ENCODE measurements around the gene SC5D. TPM values are rescaled to one million over a fixed set of nuclear protein-coding genes. Genes with fewer than 3 reads are reported as not detected.

SC5D gene
- total RNA-seq, 4 donors from 2014 or later, result 23.1 to 49.6 (median 36.0) TPM

DNA sequence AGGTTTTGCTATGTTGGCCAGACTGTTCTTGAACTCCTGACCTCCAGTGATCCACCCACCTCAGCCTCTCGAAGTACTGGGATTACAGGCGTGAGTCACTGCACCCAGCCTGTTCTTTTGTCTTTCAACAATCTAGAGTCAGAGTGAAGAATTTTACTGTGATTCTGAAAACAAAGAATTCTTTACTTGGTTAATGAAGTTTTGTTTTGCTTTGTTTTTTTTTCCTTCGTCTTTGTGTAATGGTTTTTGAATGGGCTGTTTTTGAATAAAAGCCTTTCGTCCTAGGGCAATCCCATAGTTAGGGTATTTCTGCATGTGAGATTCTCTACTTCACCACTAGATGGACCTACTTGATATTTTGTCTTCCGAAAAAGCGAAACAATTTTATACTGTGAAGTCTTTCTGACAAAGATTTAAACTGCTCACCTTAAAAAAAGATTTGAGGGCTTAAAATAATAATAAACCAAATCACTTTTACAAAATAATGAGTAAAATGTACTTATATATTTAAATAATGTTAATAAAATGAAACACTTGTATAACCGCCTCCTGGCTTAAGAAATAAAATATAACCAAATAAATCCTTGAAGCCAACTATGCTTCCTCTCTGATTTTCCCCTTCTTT, 43.4 kb upstream of the SC5D start:
- Histone ChIP-seq H3K4me3 (no peak overlapping the region), H3K36me3 (no peaks in the 10 kb centered on the region), H3K4me1 (peaks cover 0 to 13% (median 0%) of the 10 kb centered on the region in 4 donors), H3K9me3 (no peaks in the 10 kb centered on the region), H3K27ac (no peak overlapping the region), H3K27me3 (no peaks in the 10 kb centered on the region)
- WGBS, 2 donors, result 18 to 21% methylated on average over 7 of the region's 7 CpGs
- no peak for DNase-seq (ENCODE audit: low spot score in 2 of 2)
- TF ChIP-seq EP300 (IDR thresholded peaks at IDR 0.05) (no peak), POLR2A (IDR thresholded peaks at IDR 0.05) (no peak)
- TF ChIP-seq, protein P1, sequence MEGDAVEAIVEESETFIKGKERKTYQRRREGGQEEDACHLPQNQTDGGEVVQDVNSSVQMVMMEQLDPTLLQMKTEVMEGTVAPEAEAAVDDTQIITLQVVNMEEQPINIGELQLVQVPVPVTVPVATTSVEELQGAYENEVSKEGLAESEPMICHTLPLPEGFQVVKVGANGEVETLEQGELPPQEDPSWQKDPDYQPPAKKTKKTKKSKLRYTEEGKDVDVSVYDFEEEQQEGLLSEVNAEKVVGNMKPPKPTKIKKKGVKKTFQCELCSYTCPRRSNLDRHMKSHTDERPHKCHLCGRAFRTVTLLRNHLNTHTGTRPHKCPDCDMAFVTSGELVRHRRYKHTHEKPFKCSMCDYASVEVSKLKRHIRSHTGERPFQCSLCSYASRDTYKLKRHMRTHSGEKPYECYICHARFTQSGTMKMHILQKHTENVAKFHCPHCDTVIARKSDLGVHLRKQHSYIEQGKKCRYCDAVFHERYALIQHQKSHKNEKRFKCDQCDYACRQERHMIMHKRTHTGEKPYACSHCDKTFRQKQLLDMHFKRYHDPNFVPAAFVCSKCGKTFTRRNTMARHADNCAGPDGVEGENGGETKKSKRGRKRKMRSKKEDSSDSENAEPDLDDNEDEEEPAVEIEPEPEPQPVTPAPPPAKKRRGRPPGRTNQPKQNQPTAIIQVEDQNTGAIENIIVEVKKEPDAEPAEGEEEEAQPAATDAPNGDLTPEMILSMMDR (IDR thresholded peaks at IDR 0.05), result peak; percentile 63 to 79 (median 75)

GRCh38 chr11:121250843-121251242, 41.7 kb upstream of the SC5D start:
- no peaks in the 10 kb centered on the region for H3K9me3 ChIP-seq
- no peaks in the 10 kb centered on the region for H3K36me3 ChIP-seq
- H3K27ac ChIP-seq, result no peak overlapping the region
- WGBS, 2 donors, result 88 to 89% methylated on average over 4 of the region's 4 CpGs
- no peaks in the 10 kb centered on the region for H3K27me3 ChIP-seq
- no peak overlapping the region for H3K4me3 ChIP-seq
- peaks cover 0 to 13% (median 0%) of the 10 kb centered on the region in 4 donors for H3K4me1 ChIP-seq
- TF ChIP-seq EP300 (IDR thresholded peaks at IDR 0.05) (no peak), POLR2A (IDR thresholded peaks at IDR 0.05) (no peak)
- TF ChIP-seq, protein P1 (IDR thresholded peaks at IDR 0.05), result no peak
- DNase-seq (ENCODE audit: low spot score in 2 of 2), result no peak

- Histone ChIP-seq H3K4me1 (peaks cover 0 to 11% (median 0%) of the 10 kb centered on the region in 4 donors), H3K36me3 (no peaks in the 10 kb centered on the region), H3K27ac (no peak overlapping the region), H3K27me3 (no peaks in the 10 kb centered on the region), H3K9me3 (no peaks in the 10 kb centered on the region), H3K4me3 (no peak overlapping the region)
- DNase-seq (ENCODE audit: low spot score in 2 of 2), result no peak
- TF ChIP-seq, protein P1 (IDR thresholded peaks at IDR 0.05), result no peak
- TF ChIP-seq EP300 (IDR thresholded peaks at IDR 0.05) (no peak), POLR2A (IDR thresholded peaks at IDR 0.05) (no peak)
Observed at GRCh38 chr11:121253951-121254350, 38.6 kb upstream of the SC5D start.

DNA sequence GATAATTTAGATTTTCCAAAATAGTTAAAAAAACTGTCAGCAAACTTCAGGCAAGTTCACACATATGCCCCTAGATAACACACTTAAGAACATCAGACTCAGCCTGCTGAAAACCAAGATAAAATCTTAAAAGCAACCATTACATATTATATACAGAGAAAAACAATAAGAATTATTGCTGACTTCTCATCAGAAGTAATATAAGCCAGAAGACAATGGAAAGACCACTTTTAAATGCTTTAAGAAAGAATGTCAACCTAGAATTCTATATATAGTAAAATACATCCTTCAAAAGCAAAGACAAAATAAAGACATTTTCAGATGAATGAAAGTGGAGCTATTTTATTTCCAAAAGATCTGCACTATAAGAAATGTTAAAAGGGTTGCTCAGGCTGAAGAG, 37.8 kb upstream of the SC5D start:
- peaks cover 0 to 3% (median 0%) of the 10 kb centered on the region in 4 donors for H3K4me1 ChIP-seq
- H3K9me3 ChIP-seq, result no peaks in the 10 kb centered on the region
- H3K27ac ChIP-seq, result no peak overlapping the region
- no peak overlapping the region for H3K4me3 ChIP-seq
- TF ChIP-seq EP300 (IDR thresholded peaks at IDR 0.05) (no peak), POLR2A (IDR thresholded peaks at IDR 0.05) (no peak)
- H3K27me3 ChIP-seq, result no peaks in the 10 kb centered on the region
- no peaks in the 10 kb centered on the region for H3K36me3 ChIP-seq
- DNase-seq (ENCODE audit: low spot score in 2 of 2), result no peak

DNA sequence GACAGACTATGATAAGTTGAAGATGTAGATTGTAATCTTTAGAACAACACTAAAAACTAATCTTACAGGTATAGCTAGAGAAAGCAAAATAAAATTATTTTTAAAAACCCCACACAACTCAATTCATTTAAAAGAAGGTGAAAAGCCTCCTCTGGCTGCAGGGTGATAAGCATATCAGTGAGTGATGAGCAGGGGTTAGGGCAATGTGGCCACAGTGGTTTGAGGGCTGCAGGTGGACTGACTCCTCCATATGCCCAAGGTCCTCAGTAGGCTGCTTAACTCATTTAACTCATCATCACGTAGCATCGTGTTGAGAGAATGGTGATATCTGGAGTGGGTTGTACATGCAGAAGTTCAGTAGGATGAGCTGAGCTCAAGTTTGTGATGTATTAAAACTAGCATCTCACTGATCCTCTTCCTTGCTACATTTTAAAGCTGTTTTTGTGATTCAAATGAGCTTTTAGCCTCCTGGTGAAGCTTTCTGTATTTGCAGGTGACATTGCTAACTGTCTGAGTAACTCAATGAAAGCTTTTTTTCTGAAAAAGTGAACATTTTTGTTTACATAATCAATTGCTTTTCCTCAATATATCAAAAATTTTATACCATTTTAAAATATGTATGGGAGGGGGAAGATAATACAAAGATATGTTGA, 37.0 kb upstream of the SC5D start:
- Histone ChIP-seq H3K9me3 (no peaks in the 10 kb centered on the region), H3K4me3 (no peak overlapping the region), H3K27me3 (no peaks in the 10 kb centered on the region), H3K36me3 (no peaks in the 10 kb centered on the region), H3K4me1 (no peaks in the 10 kb centered on the region), H3K27ac (no peak overlapping the region)
- no peak for TF ChIP-seq EP300 (IDR thresholded peaks at IDR 0.05)
- TF ChIP-seq, protein P1 (IDR thresholded peaks at IDR 0.05), result no peak
- TF ChIP-seq POLR2A (IDR thresholded peaks at IDR 0.05), result no peak
- DNase-seq (ENCODE audit: low spot score in 2 of 2), result no peak
- 88 to 92% methylated on average over 2 of the region's 2 CpGs for WGBS, 2 donors
